Keratinocyte (primary cell): Measurements from ENCODE around the gene NALCN. TPM values are rescaled to one million over a fixed set of nuclear protein-coding genes. Genes with fewer than 3 reads are reported as not detected.

Experiments used
- DNase-seq: peaks from one replicate; pipeline ENCODE4 v3.0.0-alpha.2; 2011; ENCODE audit warnings: low read depth, missing footprints, low spot score
- FAIRE-seq: peaks from 2 replicates; lab custom pipeline; 2011; peaks lifted over from hg19 to GRCh38; lab: Jason Lieb, UNC
- H2AFZ ChIP-seq: 2 replicates; pipeline ENCODE4 v1.6.0; 2012; ENCODE audit warnings: low read length, control low read depth, inconsistent platforms; ENCODE audit not compliant: control insufficient read depth
- H3K27ac ChIP-seq: 2 replicates; pipeline ENCODE4 v1.5.1; 2011; ENCODE audit warnings: low read length; ENCODE audit not compliant: control insufficient read depth, insufficient read depth
- H3K27me3 ChIP-seq: 3 replicates; pipeline ENCODE4 v1.6.0; 2011; ENCODE audit warnings: low read length; ENCODE audit not compliant: control insufficient read depth, insufficient read depth; ENCODE audit errors: extremely low read depth
- H3K36me3 ChIP-seq, 2 experiments: 2 replicates in 1 of 2; 3 replicates in 1 of 2; pipeline ENCODE4 v1.5.1; 2011; ENCODE audit warnings: low read length in 2 of 2, mild to moderate bottlenecking in 1 of 2; ENCODE audit not compliant: control insufficient read depth in 2 of 2, insufficient read depth in 2 of 2; ENCODE audit errors: extremely low read depth in 1 of 2
- H3K4me1 ChIP-seq: 3 replicates; pipeline ENCODE4 v1.5.1; 2011; ENCODE audit warnings: low read length; ENCODE audit not compliant: control insufficient read depth, insufficient read depth; ENCODE audit errors: extremely low read depth
- H3K4me2 ChIP-seq: 3 replicates; pipeline ENCODE4 v1.6.0; 2011; ENCODE audit warnings: low read depth, low read length; ENCODE audit not compliant: control insufficient read depth, insufficient read depth; ENCODE audit errors: extremely low read depth
- H3K4me3 ChIP-seq, 3 experiments: fragments of 200-600 bp in 1 of 3; sonication (generic) in 1 of 3; 2 replicates in 2 of 3; 3 replicates in 1 of 3; pipeline ENCODE4 v1.5.1; 2011 to 2016; ENCODE audit warnings: low read length in 3 of 3, mild to moderate bottlenecking in 3 of 3, control low read depth in 2 of 3, inconsistent platforms in 1 of 3, low read depth in 1 of 3, mixed read lengths in 1 of 3, mixed run types in 1 of 3, moderate library complexity in 1 of 3; ENCODE audit not compliant: control insufficient read depth in 2 of 3, insufficient read depth in 2 of 3; ENCODE audit errors: extremely low read depth in 1 of 3
- H3K79me2 ChIP-seq: 2 replicates; pipeline ENCODE4 v1.6.0; 2012; ENCODE audit warnings: low read length; ENCODE audit not compliant: control insufficient read depth, insufficient read depth
- H3K9ac ChIP-seq: 3 replicates; pipeline ENCODE4 v1.6.0; 2011; ENCODE audit warnings: low read length; ENCODE audit not compliant: control insufficient read depth, insufficient read depth; ENCODE audit errors: extremely low read depth
- H3K9me1 ChIP-seq: 3 replicates; pipeline ENCODE4 v1.6.0; 2011; ENCODE audit warnings: low read length; ENCODE audit not compliant: control insufficient read depth, insufficient read depth; ENCODE audit errors: extremely low read depth
- H3K9me3 ChIP-seq: 2 replicates; pipeline ENCODE4 v1.5.1; 2012; ENCODE audit warnings: low read depth, low read length; ENCODE audit not compliant: control insufficient read depth
- H4K20me1 ChIP-seq: 3 replicates; pipeline ENCODE4 v1.6.0; 2011; ENCODE audit warnings: low read length; ENCODE audit not compliant: control insufficient read depth, insufficient read depth; ENCODE audit errors: extremely low read depth
- CTCF ChIP-seq, 3 experiments: IDR thresholded peaks in 1 of 3; conservative IDR thresholded peaks in 1 of 3; optimal IDR thresholded peaks in 1 of 3; 2 replicates in 2 of 3; 3 replicates in 1 of 3; pipeline versions ENCODE3 to v1.5.1; 2011; ENCODE audit warnings: low read length in 3 of 3, mild to moderate bottlenecking in 3 of 3, moderate library complexity in 2 of 3, control low read depth in 1 of 3, inconsistent platforms in 1 of 3; ENCODE audit not compliant: insufficient read depth in 2 of 3; ENCODE audit errors: extremely low read depth in 1 of 3
- EZH2 ChIP-seq: IDR thresholded peaks from one replicate; pipeline ENCODE4 v1.6.1; 2012; ENCODE audit warnings: inconsistent platforms, mild to moderate bottlenecking, low read length, moderate library complexity
- dilution Hi-C: fragments of 300-500 bp; cut with MboI; formaldehyde crosslinking; loops from one replicate; pipeline ENCODE4 v1.7.0; 2020; ENCODE audit warnings: low sequenced_read_pairs; ENCODE audit not compliant: extremely low pct_ligation_motif_present
- polyA plus RNA-seq, 5 experiments: library from polyadenylated mRNA; depleted of rRNA in 3 of 5; stranded (reverse) in 3 of 5; stranded (forward) in 1 of 5; unstranded in 1 of 5; fragments of >200 nt; gene quantifications; 1 replicate in 1 of 5; 2 replicates in 3 of 5; 3 replicates in 1 of 5; pipeline versions ENCODE4 v1.2.1 to v1.2.3, GENCODE V29; 2011 to 2012; ENCODE audit warnings: missing spikeins in 2 of 5, low read depth in 1 of 5, low replicate concordance in 1 of 5

NALCN gene
- polyA plus RNA-seq, 1 donor (not counting 4 experiments of a cell fraction or from before 2014, with no cell fraction given): 0.16 TPM

GRCh38 chr13:101447852-101448251 is 31.5 kb upstream of the NALCN start:
- H3K27ac ChIP-seq: no peak overlapping the region
- H2AFZ ChIP-seq: no peak overlapping the region
- no peak overlapping the region for H3K4me3 ChIP-seq
- DNase-seq (no peak), FAIRE-seq (no peak)
- H3K9ac ChIP-seq: no peak overlapping the region
- no peaks in the 10 kb centered on the region for H3K36me3 ChIP-seq
- no peak overlapping the region for H3K4me2 ChIP-seq
- H3K4me1 ChIP-seq: peaks cover 32% of the 10 kb centered on the region
- TF ChIP-seq CTCF (optimal IDR thresholded peaks at IDR 0.05 in 1 of 3, IDR thresholded peaks at IDR 0.05 in 1 of 3, conservative IDR thresholded peaks at IDR 0.05 in 1 of 3; ENCODE audit: extremely low read depth in 1 of 3, insufficient read depth in 2 of 3, low read length in 3 of 3) (no peak), EZH2 (no peak)
- H3K9me3 ChIP-seq: no peaks in the 10 kb centered on the region
- no peaks in the 10 kb centered on the region for H3K79me2 ChIP-seq
- no peaks in the 10 kb centered on the region for H3K27me3 ChIP-seq
- dilution Hi-C loops: no loop called here
- H3K9me1 ChIP-seq: no peaks in the 10 kb centered on the region
- H4K20me1 ChIP-seq: no peaks in the 10 kb centered on the region

- Histone ChIP-seq H3K27ac (no peak overlapping the region), H3K4me1 (no peaks in the 10 kb centered on the region), H3K79me2 (no peaks in the 10 kb centered on the region), H4K20me1 (no peaks in the 10 kb centered on the region), H3K4me3 (no peak overlapping the region), H3K4me2 (no peak overlapping the region), H2AFZ (no peak overlapping the region), H3K9me3 (no peaks in the 10 kb centered on the region), H3K9ac (no peak overlapping the region), H3K9me1 (no peaks in the 10 kb centered on the region), H3K27me3 (no peaks in the 10 kb centered on the region), H3K36me3 (no peaks in the 10 kb centered on the region)
- FAIRE-seq (no peak), DNase-seq (no peak)
- TF ChIP-seq EZH2 (no peak), CTCF (optimal IDR thresholded peaks at IDR 0.05 in 1 of 3, IDR thresholded peaks at IDR 0.05 in 1 of 3, conservative IDR thresholded peaks at IDR 0.05 in 1 of 3; ENCODE audit: extremely low read depth in 1 of 3, insufficient read depth in 2 of 3, low read length in 3 of 3) (no peak)
- dilution Hi-C loops: no loop called here
Observed at GRCh38 chr13:101434486-101434885, 18.2 kb upstream of the NALCN start.
